GM18867 (cell line): ENCODE measurements around the gene DAPK3.
"Not testable (repeated sequence)": the region's sequence is repeated elsewhere in the genome, so short reads cannot be mapped to it uniquely, and the experiment has no call there.

Experiments used
- ATAC-seq: cut with Tn5 transposase; IDR thresholded peaks from one replicate; pipeline ENCODE4 v1.9.1; 2021; ENCODE audit warnings: mild to moderate bottlenecking, moderate library complexity; ENCODE audit not compliant: unreplicated experiment

Gene DAPK3

DNA sequence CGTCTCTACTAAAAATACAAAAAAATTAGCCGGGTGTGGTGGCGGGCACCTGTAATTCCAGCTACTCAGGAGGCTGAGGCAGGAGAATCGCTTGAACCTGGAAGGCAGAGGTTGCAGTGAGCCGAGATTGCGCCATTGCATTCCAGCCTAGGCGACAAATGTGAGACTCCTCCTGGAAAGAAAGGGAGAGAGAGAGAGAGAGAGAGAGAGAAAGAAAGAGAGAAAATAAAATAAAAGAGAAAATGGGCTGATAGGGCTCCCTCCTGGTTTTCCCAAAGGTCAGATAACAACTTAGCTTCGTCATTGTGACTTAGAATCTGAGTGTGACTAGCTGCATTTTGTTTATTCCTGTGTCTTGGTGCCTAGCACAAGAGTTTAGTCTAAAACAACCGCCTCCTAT is 34.5 kb upstream of the DAPK3 start:
- ATAC-seq: not testable (repeated sequence)

DNA sequence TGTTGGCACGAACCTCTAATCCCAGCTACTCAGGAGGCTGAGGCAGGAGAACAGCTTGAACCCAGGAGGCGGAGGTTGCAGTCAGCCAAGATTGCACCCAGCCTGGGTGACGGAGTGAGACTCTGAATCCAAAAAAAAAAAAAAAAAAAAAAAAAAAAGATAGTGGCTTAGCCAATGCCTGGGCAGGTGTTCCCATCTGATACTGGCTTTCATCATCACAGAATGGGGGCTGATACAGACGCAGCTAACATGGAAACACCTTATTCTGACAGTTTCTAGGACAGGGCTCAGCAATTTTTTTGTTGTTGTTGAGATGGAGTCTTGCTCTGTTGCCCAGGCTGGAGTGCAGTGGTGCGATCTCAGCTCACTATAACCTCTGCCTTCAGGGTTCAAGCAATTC is 29.9 kb upstream of the DAPK3 start:
- ATAC-seq: not testable (repeated sequence)

DNA sequence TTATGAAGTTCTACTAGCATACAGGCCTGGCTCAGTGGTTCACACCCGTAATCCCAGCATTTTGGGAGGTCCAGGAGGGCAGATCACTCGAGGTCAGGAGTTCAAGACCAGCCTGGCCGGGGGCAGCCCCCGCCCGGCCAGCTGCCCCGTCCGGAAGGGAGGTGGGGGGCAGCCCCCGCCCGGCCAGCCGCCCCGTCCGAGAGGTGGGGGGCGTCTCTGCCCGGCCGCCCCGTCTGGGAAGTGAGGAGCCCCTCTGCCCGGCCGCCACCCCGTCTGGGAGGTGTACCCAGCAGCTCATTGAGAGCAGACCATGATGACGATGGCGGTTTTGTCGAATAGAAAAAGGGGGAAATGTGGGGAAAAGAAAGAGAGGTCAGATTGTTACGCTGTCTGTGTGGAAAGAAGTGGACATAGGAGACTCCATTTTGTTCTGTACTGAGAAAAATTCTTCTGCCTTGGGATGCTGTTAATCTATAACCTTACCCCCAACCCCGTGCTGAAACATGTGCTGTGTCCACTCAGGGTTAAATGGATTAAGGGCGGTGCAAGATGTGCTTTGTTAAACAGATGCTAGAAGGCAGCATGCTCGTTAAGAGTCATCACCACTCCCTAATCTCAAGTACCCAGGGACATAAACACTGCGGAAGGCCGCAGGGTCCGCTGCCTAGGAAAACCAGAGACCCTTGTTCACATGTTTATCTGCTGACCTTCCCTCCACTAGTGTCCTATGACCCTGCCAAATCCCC is 27.9 kb upstream of the DAPK3 start:
- not testable (repeated sequence) for ATAC-seq

DNA sequence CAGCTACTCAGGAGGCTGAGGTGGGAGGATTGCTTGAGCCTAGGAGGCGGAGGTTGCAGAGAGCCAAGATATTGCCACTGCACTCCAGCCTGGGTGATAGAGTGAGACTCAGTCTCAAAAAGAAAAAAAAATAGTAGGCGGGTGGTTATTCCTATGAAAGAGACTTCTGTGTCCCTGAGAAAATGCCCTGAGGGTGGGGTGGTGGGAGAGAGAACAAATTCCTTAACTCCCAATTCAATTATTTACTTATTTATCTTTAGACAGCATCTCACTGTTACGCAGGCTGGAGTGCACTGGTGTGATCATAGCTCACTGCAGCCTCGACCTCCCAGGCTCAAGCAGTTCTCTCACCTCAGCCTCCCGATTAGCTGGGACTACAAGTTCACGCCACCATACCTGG is 24.7 kb upstream of the DAPK3 start:
- no peak for ATAC-seq

DNA sequence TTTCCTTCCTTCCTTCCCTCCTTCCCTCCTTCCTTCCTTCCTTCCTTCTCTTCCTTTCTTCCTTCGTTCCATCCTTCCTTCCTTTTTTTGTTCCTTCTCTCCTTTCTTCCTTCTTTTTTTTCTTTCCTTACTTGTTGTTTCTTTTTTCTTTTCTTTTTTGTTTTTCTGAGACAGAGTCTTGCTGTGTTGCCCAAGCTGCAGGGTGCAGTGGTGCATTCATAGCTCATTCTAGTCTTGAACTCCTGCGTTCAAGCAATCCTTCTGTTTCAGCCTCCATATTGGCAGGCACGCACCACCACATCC is 19.9 kb upstream of the DAPK3 start:
- ATAC-seq: no peak

DNA sequence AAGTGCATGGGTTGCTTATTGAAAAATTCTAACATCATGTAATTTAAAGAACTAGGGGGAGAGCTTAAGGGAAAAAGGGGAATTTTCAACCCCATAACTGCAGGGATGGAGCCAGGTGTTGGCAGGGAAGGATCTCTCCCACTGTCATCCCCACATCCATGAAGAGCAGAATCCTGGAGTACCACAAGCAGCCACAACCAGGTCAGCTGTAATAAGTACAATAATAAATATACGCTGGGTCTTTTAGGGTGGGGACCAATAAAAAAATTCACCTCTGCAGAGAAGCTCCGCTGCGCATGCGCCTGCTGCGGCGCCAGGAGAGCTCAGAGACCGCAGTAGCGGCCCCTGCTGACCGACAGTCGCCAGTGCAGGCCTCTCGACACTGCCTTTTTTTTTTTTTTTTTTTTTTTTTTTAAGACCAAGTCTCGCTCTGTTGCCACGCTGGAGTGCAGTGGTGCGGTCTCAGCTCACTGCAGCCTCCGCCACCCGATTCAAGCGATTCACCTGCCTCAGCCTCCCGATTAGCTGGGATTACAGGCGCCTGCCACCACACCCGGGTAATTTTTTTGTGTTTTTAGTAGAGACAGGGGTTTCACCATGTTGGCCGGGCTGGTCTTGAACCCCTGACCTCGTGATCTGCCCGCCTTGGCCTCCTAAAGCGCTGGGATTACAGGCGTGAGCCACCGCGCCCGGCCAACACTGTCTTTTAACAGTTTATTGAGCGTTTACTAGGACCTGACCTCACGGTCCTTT is 16.9 kb upstream of the DAPK3 start:
- peak; percentile 37 for ATAC-seq

DNA sequence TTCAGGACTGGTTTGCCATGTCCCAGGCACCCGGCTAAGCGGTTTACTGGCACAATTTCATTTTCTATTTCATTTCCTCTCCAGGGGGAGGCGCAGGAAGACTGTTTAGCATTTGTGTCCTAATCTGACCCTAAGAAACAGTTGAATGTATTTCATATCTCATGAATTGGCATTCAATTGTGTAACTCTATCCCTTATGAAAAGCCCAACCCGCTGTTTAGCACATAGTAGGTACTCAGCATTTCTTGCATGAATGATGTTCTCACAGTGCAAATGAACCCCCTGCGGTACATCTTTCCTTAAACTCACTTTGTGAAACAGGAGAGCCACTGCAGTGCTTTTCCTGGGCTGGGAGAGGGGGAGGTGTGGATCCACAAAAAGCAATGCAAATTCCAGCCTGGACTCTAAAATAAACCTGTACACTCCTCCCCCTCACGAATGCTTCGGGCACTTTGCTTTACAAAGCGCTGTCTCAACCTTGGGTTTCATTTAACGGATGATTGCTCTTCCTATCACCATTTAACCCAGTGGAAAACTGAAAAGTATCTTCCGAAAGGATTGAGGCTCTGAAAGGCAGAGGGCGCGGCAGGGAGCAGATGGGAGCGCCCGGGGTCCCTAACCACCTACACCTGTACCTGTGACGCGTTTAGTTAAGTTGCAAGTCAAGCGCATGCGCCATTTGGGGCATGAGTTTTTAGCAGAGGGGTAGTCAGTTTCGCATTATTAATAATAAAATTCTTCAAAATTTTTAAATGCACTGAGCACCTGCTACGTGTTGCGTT is 15.6 kb upstream of the DAPK3 start:
- ATAC-seq: no peak

DNA sequence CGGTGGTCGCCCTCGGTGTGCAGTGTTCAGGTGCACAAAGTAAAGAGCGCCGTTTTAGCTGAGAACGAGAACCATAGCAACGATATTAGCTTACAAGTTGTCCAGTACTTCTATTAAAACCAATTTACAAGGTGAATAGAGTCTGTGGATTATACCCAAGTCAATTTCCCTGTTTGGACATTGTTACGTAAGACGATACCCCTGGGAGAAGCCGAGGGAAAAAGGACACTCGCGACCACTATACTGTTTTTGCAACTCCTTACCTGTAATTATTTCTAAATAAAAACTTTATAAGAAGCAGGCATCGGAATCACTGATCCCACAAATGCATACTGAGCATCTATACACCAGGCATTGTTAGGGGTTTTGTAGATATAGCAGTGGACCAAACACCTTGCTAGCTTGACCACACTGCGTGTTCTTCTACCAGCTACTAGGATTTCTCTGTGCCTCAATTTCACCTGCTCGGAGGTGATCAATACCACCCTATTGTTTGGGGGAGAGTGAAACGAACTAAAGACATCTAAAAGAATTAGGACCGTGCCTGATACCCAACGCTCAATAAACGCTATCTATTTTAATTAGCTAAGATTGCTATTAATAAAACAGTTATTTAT is 14.9 kb upstream of the DAPK3 start:
- ATAC-seq: no peak

DNA sequence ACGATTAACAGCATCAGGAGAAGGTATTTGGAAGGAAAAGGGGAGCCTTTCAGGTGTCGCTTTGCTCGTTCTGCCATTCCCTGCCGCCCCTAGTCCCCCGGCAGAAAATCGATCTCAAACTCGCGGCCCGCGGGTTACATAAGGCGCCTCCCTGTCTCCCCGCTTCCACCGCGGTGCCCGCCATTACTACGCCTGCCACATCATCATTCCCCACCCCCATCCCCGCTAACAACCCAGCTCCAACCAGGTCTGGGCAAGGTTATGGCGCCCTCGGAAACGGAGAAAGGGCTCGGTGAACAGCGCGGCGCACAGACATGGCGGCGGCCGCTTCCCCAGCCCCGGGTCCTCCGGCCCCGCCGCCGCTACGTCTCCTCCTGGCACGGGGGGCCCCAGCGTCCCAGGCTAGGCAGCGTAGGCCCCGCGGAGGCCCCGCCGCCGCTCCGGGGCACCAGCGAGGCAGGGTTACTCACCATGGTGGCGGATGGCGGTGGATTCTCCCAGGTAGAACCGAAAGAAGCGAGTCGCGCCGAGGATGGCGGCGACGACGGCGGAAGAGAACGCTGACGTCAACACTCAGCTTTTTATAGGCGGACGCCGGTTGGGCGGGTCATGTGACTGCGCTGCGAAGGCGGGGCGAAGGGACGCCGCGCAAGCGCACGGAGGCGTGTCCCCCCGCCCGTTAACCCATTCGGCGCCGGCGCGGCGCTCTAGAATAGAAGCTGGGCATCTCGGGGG is 14.2 kb upstream of the DAPK3 start, which contains the start of gene EEF2:
EEF2 (minus strand) TSS at position 556 of the 735 bp plus-strand sequence; CDS start at position 473, 83 bp downstream.
- ATAC-seq: peak; percentile 58

DNA sequence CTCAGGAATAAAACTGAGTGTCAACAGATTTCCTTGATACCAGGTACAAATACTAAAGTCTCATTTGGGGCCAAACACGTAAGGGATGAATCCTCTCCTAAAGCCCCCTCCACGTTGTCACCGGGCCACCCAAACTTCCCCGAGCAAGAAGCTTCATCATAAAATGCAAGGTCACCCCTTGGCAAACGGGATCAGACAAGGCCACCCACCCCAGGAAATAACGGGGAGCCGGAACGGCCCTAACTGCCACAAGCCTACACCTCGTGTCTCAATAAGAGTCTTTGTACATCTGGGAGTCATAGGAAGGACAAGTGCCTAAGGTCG is 13.6 kb upstream of the DAPK3 start:
- no peak for ATAC-seq

DNA sequence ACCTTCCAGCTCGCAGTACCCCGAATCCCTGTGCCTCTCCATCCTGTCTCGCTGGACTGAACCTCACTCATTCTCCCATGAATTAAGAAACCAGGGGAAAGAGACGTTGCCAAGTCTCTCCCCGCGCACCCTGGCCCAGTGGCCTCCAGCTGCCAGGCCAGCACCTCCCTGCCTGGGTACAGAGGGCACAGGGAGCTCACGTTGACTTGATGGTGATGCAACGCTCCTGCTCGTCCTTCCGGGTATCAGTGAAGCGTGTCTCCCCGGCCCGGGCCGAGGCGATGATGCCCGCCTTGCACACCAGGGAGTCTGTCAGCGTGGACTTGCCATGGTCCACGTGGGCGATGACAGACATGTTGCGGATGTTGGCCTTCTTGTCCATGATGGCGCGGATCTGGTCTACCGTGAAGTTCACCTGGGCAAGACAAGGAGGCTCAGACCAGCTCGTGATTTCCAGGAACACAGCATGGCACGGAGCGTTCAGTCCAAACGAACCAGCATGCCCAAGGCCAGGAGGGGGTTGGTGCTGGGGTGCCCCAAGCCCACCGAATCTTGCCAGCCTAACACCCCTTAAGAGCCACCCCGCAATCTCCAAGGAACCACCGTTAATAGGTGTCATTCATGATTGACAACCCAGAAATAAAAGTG is 13.2 kb upstream of the DAPK3 start:
- ATAC-seq: no peak

DNA sequence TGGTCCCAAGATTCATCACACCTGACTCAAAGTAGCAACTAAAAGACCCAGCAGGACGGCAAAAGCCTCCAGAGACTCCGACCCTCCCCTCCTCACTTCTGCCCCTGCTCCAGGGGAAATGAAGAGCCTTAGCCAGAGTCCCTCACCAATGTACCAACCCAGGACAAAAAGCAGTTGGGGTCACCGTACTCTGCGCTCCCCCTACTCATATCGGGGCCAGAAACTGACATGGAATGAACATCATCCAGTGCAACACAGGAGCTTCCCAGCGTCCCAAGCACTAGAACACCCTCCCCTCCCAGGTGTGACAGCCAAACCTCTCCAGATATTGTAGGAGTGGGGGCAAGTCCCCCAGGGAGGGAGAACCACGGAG is 12.6 kb upstream of the DAPK3 start:
- no peak for ATAC-seq

DNA sequence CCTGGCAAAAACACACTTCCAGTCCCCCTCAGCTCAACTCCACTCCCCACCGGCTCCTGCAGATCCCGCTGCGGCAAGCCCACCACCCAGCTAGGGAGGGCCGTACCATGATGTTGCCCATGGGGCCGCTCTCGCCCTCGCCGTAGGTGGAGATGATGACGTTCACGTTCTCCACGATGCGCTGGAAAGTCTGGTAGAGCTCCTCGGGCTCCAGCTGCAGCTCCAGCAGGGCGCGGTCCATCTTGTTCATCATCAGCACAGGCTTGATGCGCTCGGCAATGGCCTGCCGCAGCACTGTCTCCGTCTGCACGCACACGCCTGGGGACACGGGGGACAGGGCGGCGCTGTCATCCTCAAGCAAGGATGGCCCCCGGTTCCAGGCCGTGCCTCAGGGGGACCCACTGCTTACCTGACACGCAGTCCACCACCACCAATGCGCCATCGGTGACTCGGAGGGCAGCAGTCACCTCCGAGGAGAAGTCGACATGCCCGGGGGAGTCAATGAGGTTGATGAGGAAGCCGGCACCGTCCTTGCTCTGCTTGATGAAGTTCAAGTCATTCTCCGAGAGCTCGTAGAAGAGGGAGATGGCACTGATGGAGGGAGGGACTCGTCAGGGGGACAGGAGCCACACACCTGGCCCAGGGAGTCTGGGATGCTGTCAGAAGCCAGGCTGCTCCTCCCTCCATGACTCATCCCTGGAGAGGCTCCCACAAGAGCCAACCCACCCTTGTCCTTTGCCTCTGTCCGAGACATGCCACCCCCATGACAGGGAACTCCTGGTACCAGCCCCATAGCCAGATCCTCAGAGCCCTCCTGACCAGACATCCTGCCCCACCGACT is 12.0 kb upstream of the DAPK3 start:
- ATAC-seq: no peak

DNA sequence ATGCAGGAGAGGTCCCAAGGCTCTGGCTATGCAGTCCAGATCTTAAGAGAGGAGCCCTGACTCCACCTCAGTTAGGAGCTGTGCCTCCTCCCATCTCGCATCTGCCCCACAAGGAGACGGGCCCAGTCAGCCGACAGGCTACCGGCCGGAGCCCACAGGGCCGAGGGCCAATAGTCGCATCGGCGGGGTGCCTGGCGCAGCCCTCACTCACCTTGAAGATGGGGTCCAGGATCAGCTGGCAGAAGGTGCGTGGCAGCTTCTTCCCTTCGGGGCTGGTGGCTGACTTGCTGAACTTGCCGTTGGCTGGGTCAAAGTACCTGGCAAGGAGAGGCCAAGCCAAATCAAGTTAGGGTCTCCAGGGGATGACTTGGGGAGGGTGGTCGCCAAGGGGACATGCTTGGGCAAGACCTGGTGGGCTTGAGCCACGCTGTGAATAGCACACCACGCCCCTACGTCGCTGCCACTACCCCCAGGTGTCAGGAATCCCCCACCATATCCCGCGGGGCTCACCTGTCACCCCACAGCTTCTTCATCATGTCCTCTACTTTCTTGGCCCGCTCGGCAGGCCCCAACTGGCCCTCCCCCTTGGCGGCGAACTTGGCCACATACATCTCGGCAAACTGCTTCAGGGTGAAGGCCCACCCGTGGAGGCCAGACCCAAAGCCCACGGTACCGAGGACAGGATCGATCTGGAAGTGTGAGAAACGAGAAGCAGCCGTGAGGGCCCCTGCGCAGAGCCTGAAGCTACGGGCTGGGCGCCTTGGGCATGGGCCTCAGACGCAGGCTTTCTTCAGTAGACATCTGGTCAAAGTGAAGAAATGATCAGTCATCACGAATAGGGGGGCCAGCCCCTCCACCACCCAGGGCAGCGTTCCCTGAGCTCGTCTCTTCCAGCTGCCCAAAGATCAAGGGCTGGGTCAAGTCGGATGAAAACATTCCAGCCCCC is 11.1 kb upstream of the DAPK3 start:
- no peak for ATAC-seq

DNA sequence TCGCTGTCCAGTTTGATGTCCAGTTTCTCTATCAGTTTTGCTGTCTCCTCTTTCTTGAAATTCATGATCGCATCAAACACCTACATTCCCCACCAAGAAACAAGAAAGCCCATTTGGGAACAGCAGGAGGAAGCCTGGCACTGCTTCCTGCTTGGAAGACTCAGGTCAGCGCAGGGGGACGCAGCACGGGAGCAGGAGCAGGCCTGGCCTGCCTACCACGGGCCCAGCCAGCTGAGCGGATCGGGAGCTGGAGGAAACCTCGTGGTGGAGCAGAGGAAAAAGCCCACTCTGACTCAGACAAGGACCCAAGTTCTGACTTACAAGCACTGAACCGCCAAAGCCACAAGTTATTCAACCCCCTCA is 10.5 kb upstream of the DAPK3 start:
- no peak for ATAC-seq

DNA sequence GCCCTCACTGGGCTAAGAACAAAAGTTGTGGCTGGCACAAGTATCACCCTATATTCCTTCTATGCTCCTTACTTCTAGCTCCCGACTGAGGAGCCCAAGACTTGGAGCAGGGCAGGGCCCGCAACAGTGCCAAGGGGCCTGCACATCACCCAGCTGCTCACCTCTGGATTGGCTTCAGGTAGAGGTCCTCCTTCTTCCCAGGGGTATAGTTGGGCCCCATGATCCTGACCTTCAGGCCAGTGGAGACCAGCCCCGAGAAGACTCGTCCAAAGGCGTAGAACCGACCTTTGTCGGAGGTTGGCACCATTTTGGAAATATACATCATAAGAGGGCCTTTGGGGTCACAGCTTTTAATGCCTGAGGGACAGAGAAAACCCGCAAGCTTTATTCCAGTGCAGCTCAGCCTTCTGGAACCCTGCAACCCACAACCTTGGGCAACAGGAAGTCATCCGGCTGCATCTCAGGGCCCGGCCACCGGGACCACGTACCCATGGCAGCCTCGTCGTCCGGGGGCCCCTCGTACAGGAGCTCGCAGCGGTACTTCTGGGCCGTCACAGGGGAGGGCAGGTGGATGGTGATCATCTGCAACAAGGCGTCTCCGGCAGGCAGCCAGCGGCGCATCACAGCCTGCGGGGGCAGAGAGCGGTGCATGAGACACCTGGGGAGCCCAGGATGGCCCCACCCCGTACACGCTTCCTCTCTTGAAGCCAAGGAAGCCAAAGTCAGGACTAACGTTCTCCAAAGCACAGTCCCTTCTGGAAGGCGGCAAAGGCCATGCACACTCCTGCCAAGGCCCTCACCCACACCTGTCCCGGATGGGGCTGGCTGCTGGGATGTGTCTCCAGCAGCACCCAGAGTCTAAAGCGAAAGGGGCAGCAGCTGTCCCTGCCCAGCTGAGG is 9.7 kb upstream of the DAPK3 start:
- ATAC-seq: no peak

DNA sequence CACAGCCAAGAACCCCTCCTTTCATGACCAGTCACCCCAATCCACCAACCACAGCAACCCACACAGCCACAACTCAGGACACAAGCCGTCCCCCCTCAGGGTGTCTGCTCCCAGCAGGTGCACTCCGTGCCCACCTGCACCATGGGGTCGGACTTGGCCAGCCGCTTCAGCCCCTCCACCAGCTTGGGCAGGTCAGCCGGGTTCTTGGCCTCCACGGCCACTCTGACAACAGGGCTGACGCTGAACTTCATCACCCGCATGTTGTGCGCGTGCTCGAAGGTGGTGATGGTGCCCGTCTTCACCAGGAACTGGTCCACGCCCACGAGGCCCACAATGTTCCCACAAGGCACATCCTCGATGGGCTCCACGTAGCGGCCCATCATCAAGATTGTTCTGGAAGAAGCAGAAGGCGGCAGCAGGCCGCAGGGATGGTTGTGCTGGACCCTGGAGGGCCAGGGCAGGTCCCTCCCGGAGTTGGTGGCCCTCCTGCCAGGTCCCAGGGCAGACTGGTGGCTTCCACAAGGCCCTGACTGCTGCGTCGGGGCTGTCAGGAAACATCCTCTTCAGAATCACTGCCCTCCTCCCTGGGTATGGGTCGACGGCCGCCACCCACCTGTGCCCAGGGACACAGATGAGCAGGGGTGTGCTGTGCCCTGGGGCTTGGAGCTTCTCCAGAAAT is 8.9 kb upstream of the DAPK3 start:
- no peak for ATAC-seq
